Left forelimb (tissue), 1 donor: ENCODE results near the gene UPF2.
A peak's percentile ranks its signal among the peaks of the same experiment; 100 is the strongest.
"Not testable (repeated sequence)": the region's sequence is repeated elsewhere in the genome, so short reads cannot be mapped to it uniquely, and the experiment has no call there.

Source experiments
- DNase-seq: peaks from one replicate; pipeline ENCODE4 v3.0.0-alpha.2; 2018; ENCODE audit warnings: low spot score

The UPF2 gene

DNA sequence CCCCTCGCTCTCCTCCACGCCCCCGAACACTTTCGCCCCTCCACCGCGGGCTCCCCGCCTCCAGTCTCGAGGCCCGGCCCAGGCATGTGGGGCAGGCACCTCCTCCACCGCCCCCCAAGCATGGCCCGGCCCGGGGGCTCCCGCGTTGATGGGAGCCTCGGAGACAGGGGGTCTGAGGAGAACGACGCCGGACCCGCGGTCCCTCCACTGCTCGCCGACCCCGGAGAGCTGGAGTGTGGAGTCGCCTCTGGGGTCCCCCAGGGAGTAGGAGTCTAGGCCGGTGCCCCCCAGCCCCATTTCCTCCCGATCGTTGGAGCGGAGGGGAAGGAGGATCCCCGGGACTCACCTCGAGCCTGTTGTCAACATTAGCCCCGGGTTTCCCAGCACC is 206 bp downstream of the UPF2 start:
- no peak for DNase-seq

- DNase-seq, result no peak
Observed at GRCh38 chr10:12041766-12042408, 722 bp downstream of the UPF2 start.

GRCh38 chr10:12036073-12036655 is 6.4 kb downstream of the UPF2 start:
- DNase-seq, result no peak

- no peak for DNase-seq
Observed at GRCh38 chr10:12031404-12031803, 11.2 kb downstream of the UPF2 start.

DNA sequence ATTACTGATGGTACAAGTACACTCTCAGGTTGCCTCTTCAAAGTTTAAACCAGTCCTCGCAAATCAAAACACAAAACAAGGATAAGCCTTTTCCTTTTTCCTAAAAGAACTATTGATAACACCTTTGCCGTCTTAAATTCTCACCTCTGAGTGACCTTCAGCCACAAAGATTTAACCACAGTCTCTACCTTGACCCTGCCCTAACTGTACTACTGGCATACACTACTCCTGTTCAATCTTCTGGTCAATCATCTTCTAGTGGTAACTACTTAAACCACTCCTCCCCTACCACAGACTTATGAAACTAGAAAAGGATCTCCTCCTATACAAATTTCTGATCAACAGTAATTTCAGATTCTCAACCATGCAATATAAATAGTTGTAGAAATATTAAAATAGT is 15.1 kb downstream of the UPF2 start:
- no peak for DNase-seq

DNA sequence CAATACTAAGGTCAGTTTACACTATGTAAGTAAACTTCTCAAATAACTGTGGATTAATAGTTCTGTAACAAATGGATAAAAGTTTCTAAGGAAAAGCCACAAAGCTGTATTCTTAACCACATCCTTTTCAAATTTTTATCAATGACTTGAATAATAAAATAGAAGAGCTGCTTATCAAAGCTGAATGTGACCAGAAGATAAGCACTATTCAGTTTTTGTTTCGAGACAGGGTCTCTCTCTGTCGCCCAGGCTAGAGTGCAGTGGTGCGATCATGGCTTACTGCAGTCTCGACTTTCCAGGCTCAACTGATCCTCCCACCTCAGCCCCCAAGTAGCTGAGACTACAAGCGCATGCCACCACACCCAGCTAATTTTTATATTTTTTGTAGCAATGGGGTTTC is 17.0 kb downstream of the UPF2 start:
- no peak for DNase-seq

GRCh38 chr10:12022580-12023257 is 19.9 kb downstream of the UPF2 start:
- no peak for DNase-seq

- DNase-seq, result no peak
Observed at GRCh38 chr10:12020574-12020973, 22.0 kb downstream of the UPF2 start.

DNA sequence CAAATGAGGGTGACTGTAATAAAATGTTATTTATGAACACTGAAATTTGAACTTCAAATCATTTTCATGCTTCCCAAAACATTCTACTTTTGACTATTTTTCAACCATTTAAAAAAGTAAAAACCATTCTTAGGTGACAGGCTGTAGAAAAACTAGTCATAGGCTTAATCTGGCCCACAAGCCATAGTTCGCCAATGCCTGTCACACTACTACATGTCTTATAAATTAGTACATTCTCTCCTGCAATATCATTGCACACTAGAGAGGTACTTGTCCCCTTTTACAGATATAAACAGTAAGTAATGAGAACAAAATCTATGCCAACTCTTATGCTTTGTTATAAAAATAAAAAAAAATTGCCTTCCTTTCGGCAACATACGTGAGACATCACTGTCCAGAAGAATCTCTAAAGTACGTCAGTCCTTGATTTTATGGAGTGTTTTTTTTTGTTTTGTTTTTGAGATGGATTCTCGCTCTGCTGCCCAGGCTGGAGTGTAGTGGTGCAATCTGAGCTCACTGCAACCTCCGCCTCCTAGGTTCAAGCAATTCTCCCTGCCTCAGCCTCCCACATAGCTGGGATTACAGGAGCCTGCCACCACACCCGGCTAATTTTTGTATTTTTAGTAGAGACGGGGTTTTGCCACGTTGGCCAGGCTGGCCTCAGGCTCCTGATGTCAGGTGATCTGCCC is 23.2 kb downstream of the UPF2 start:
- no peak for DNase-seq

DNA sequence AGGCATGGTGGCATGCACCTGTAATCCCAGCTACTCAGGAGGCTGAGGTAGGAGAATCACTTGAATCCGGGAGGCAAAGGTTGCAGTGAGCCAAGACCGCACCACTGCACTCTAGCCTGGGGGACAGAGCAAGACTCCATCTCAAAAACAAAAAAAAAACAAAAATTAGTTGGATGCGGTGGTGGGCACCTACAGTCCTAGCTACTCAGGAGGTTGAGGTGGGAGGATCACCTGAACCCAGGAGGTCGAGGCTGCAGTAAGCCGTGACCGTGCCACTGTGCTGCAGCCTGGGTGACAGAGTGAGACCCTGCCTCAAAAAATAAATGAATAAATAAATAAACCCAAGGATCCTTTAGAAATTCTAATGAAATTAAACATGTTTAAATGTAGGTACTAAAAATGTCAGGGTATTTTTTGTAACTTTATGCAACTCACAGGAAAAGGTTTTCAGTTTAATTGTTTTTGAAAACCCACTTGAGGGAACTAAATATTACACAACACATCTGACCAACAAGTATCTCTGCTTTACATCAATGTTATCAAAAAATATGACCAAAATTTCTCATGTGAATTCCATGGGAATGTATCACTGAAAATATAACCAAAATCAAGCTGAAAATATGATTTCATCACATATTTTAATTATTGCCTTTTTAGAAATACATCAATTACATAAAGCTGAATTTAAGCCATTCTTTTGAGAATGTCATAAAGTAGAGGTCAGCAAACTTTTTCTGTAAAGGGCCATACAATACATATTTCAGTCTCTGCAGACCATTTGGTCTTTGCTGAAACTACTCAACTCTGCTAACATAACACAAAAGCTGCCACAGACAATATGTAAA is 23.9 kb downstream of the UPF2 start:
- DNase-seq, result no peak

DNA sequence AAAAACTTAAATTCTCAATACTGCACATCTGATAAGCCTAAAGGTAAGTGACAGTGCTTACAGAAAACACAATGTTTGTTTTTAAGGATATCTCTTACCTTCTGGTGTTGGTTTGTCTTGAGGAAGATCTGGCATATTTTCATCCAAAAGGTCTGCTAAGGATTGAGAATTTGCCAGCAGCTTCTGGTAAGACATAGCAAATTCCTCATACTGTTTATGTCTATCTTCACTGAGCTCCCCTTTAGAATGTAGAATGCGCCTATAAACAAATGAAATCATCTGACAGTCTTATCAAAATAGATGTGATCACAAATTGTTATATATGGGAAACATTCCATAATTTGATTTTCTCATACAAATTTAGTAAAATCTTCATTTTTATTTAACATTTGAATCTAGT is 28.7 kb downstream of the UPF2 start:
- DNase-seq, result no peak

GRCh38 chr10:12013391-12013790 is 29.2 kb downstream of the UPF2 start:
- not testable (repeated sequence) for DNase-seq

DNA sequence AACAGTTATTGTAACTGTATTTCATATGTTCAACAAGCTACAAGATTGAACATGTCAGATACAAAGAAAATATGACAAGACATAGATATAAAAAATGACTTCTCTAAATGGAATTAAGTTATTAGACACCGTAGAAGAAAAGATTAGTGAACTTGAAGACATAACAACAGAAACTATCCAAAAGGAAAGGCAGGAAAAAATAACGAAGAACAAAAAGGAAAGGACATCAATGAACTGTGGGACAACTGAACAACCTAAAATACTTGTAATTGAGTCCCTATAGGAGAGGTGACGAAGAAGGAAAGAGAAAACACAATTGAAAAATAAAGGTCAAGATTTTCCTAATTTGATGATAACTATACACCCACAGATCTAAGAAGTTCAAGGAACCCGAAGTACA is 32.3 kb downstream of the UPF2 start:
- DNase-seq, result no peak

DNA sequence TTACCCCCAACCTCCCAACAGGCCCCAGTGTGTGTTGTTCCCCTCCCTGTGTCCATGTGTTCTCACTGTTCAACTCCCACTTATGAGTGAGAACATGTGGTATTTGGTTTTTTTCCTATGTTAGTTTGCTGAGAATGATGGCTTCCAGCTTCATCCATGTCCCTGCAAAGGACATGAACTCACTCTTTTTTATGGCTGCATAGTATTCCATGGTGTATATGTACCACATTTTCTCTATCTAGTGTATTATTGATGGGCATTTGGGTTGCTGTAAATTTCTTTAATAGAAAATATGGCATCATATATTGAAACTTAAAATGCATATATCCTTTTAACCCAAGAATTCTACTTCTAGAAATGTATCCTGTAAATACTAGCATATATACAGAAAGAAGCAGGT is 33.8 kb downstream of the UPF2 start:
- not testable (repeated sequence) for DNase-seq

GRCh38 chr10:12006671-12007070 is 35.9 kb downstream of the UPF2 start:
- DNase-seq, result no peak

GRCh38 chr10:11993834-11994468 is 48.7 kb downstream of the UPF2 start:
- DNase-seq, result no peak

- no peak for DNase-seq
Observed at GRCh38 chr10:11988924-11989323, 53.7 kb downstream of the UPF2 start.

DNA sequence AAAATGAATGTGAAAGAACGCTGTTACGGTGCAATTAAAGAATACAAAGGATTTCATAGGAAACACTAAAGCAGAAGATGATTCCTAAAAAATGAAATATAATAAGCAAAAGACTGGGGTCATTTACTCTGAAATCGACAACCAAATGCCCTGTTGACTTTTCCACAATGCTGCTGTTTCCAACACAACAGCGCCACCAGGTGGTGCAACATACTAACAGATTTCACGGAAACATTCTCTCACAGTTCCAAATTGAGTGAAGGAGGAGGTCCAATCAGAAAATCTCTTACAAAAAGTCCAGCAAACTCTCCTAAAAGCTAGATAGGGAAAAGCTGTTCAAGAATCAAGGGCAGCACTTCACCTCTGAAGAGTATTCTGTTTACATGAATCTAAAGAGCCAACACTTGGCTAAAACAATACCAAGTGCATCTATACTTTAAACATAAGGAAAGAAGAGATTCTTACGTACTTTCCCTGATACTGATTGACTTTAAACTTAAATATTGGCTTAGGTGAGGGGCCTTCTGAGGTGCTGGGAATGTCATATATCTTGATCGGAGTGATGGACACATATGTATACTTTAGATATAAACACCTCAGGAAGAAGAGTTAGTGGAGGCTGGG is 55.9 kb downstream of the UPF2 start:
- DNase-seq, result peak; percentile 74

GRCh38 chr10:11982253-11982652 is 60.4 kb downstream of the UPF2 start:
- DNase-seq, result no peak

- no peak for DNase-seq
Observed at GRCh38 chr10:11975795-11976194, 66.8 kb downstream of the UPF2 start.

GRCh38 chr10:11972523-11972922 is 70.1 kb downstream of the UPF2 start:
- DNase-seq, result not testable (repeated sequence)
